GM12891 (cell line): ENCODE results near the gene GCHFR.

Source experiments
- DNase-seq: peaks from one replicate; pipeline ENCODE4 v3.0.0; 2011; ENCODE audit warnings: low spot score; ENCODE audit not compliant: insufficient read length
- FAIRE-seq: peaks from 2 replicates; lab custom pipeline; 2011; peaks lifted over from hg19 to GRCh38; lab: Jason Lieb, UNC
- PAX5 ChIP-seq: IDR thresholded peaks from 2 replicates; pipeline ENCODE4 v1.6.1; 2011; ENCODE audit warnings: low read length, moderate library complexity, mild to moderate bottlenecking; ENCODE audit not compliant: insufficient read depth, severe bottlenecking
- POLR2A ChIP-seq: IDR thresholded peaks from 2 replicates; pipeline ENCODE4 v1.6.1; 2011; ENCODE audit warnings: low read depth, low read length, control low read depth
- POLR2AphosphoS5 ChIP-seq: IDR thresholded peaks from 2 replicates; pipeline ENCODE4 v1.6.1; 2011; ENCODE audit warnings: low read depth, low read length, control low read depth
- POU2F2 ChIP-seq: IDR thresholded peaks from 2 replicates; pipeline ENCODE4 v1.6.1; 2011; ENCODE audit warnings: low read depth, mild to moderate bottlenecking, control low read depth, low read length, moderate library complexity
- SPI1 ChIP-seq: IDR thresholded peaks from 2 replicates; pipeline ENCODE4 v1.6.1; 2011; ENCODE audit warnings: low read depth, low read length, control low read depth
- TAF1 ChIP-seq: IDR thresholded peaks from 2 replicates; pipeline ENCODE4 v1.6.1; 2011; ENCODE audit warnings: low read depth, low read length, control low read depth

Gene GCHFR

GRCh38 chr15:40793216-40793989 lies 29.5 kb downstream of the GCHFR start:
- DNase-seq (no peak), FAIRE-seq (no peak)
- TF ChIP-seq TAF1 (no peak), POLR2A (no peak), PAX5 (no peak), POLR2AphosphoS5 (no peak), SPI1 (no peak), POU2F2 (no peak)

GRCh38 chr15:40796041-40796440 lies 32.2 kb downstream of the GCHFR start:
- DNase-seq: no peak
- TF ChIP-seq POLR2A (no peak), SPI1 (no peak)
- no peak for FAIRE-seq

- no peak for DNase-seq
- FAIRE-seq: no peak
- TF ChIP-seq SPI1 (no peak), TAF1 (no peak), POLR2AphosphoS5 (no peak), POLR2A (no peak), PAX5 (no peak), POU2F2 (no peak)
Observed at GRCh38 chr15:40796512-40796911, 32.6 kb downstream of the GCHFR start.

GRCh38 chr15:40799523-40799922 lies 35.7 kb downstream of the GCHFR start:
- DNase-seq (no peak), FAIRE-seq (no peak)
- TF ChIP-seq TAF1 (no peak), POLR2AphosphoS5 (no peak), SPI1 (no peak), POU2F2 (no peak), PAX5 (no peak), POLR2A (no peak)

- TF ChIP-seq SPI1 (no peak), POLR2A (no peak), POU2F2 (no peak), POLR2AphosphoS5 (no peak), TAF1 (no peak), PAX5 (no peak)
- FAIRE-seq: no peak
- DNase-seq: no peak
Observed at GRCh38 chr15:40803076-40803475, 39.2 kb downstream of the GCHFR start.

- TF ChIP-seq SPI1 (no peak), TAF1 (no peak)
- FAIRE-seq (no peak), DNase-seq (no peak)
Observed at GRCh38 chr15:40803688-40804087, 39.8 kb downstream of the GCHFR start.

- DNase-seq (no peak), FAIRE-seq (no peak)
- no peak for TF ChIP-seq TAF1
- TF ChIP-seq POU2F2: no peak
- TF ChIP-seq SPI1: no peak
- TF ChIP-seq POLR2AphosphoS5: no peak
- no peak for TF ChIP-seq POLR2A
- no peak for TF ChIP-seq PAX5
Observed at GRCh38 chr15:40806672-40807027, 42.8 kb downstream of the GCHFR start.

- DNase-seq (peak; percentile 89), FAIRE-seq (peak; percentile 97)
- no peak; the same call in 1 of the 2 replicates for TF ChIP-seq SPI1
- peak; percentile 94 for TF ChIP-seq POLR2AphosphoS5
- TF ChIP-seq TAF1: peak; percentile 75
- TF ChIP-seq POLR2A: peak; percentile 88
- TF ChIP-seq PAX5: peak; percentile 100
- TF ChIP-seq POU2F2: peak; percentile 74
Observed at GRCh38 chr15:40807028-40807887, 43.4 kb downstream of the GCHFR start, which contains the start of the genes DNAJC17 and ZFYVE19. Gene DNAJC17, minus strand, starts transcription at chr15:40807473. Its CDS starts 27 bp downstream, at chr15:40807446. Gene ZFYVE19, plus strand, starts transcription at chr15:40807089. Its CDS starts 501 bp downstream, at chr15:40807590.

- FAIRE-seq (no peak), DNase-seq (no peak)
- TF ChIP-seq TAF1: no peak
Observed at GRCh38 chr15:40807888-40808461, 44.1 kb downstream of the GCHFR start.
